SK-N-SH treated with all-trans-retinoic acid at 6 μM for 48 hours (cell line): ENCODE measurements around the gene MPDU1.

Source experiments
- ATAC-seq: fragments of 200-7000 bp; cut with Tn5 transposase; 3 replicates; pipeline ENCODE4 v1.9.1; 2020; ENCODE audit warnings: mild to moderate bottlenecking, moderate library complexity
- ARNTL ChIP-seq: fragments of 450-650 bp; formaldehyde crosslinking; IDR thresholded peaks from 2 replicates; pipeline ENCODE4 v1.5.0; 2020; ENCODE audit warnings: low read depth, mild to moderate bottlenecking, moderate library complexity, borderline replicate concordance
- BACH2 ChIP-seq: fragments of 250-450 bp; sonication (Bioruptor Pico); IDR thresholded peaks from 2 replicates; pipeline ENCODE4 v1.9.0; 2021; ENCODE audit warnings: mild to moderate bottlenecking, borderline replicate concordance
- CSDC2 ChIP-seq: fragments of 250-450 bp; sonication (Bioruptor Pico); IDR thresholded peaks from 2 replicates; pipeline ENCODE4 v1.5.0; 2020; ENCODE audit warnings: mild to moderate bottlenecking, moderate library complexity
- ESRRG ChIP-seq: fragments of 250-450 bp; sonication (Bioruptor Pico); IDR thresholded peaks from 2 replicates; pipeline ENCODE4 v1.6.1; 2021; ENCODE audit warnings: mild to moderate bottlenecking
- GLIS3 ChIP-seq: fragments of 250-450 bp; sonication (Bioruptor Pico); IDR thresholded peaks from 2 replicates; pipeline ENCODE4 v1.5.0; 2020; ENCODE audit warnings: mild to moderate bottlenecking, moderate library complexity
- ISL1 ChIP-seq: fragments of 250-450 bp; sonication (Bioruptor Pico); IDR thresholded peaks from 2 replicates; pipeline ENCODE4 v2.1.2; 2022; ENCODE audit warnings: mild to moderate bottlenecking, moderate library complexity
- OSR1 ChIP-seq: fragments of 250-450 bp; sonication (Bioruptor Pico); IDR thresholded peaks from 2 replicates; pipeline ENCODE4 v1.8.0; 2022; ENCODE audit warnings: moderate library complexity, mild to moderate bottlenecking, inconsistent platforms
- PATZ1 ChIP-seq: fragments of 250-450 bp; sonication (Bioruptor Pico); IDR thresholded peaks from 2 replicates; pipeline ENCODE4 v1.8.0; 2020; ENCODE audit warnings: mild to moderate bottlenecking, moderate library complexity, borderline replicate concordance
- POU6F1 ChIP-seq: fragments of 250-450 bp; sonication (Bioruptor Pico); IDR thresholded peaks from 2 replicates; pipeline ENCODE4 v1.8.0; 2021; ENCODE audit warnings: low read depth, mild to moderate bottlenecking, moderate library complexity, borderline replicate concordance
- PPARA ChIP-seq: fragments of 250-450 bp; sonication (Bioruptor Pico); IDR thresholded peaks from 2 replicates; pipeline ENCODE4 v1.5.0; 2020; ENCODE audit warnings: mild to moderate bottlenecking, borderline replicate concordance
- RARB ChIP-seq: fragments of 250-450 bp; sonication (Bioruptor Pico); IDR thresholded peaks from 2 replicates; pipeline ENCODE4 v1.8.0; 2021; ENCODE audit warnings: mild to moderate bottlenecking, moderate library complexity
- SNAI2 ChIP-seq: fragments of 250-450 bp; sonication (Bioruptor Pico); IDR thresholded peaks from 2 replicates; pipeline ENCODE4 v1.5.0; 2020; ENCODE audit warnings: mild to moderate bottlenecking, moderate library complexity
- TCF4 ChIP-seq: fragments of 250-450 bp; sonication (Bioruptor Pico); IDR thresholded peaks from 2 replicates; pipeline ENCODE4 v1.8.0; 2021; ENCODE audit warnings: mild to moderate bottlenecking, moderate library complexity, borderline replicate concordance
- TOX ChIP-seq: fragments of 250-450 bp; sonication (Bioruptor Pico); IDR thresholded peaks from 2 replicates; pipeline ENCODE4 v1.8.0; 2021; ENCODE audit warnings: mild to moderate bottlenecking, moderate library complexity, borderline replicate concordance
- TSHZ2 ChIP-seq: fragments of 250-450 bp; sonication (Bioruptor Pico); IDR thresholded peaks from 2 replicates; pipeline ENCODE4 v1.5.0; 2020; ENCODE audit warnings: mild to moderate bottlenecking, moderate library complexity
- ZC3H10 ChIP-seq: fragments of 250-450 bp; sonication (Bioruptor Pico); IDR thresholded peaks from 2 replicates; pipeline ENCODE4 v1.5.1; 2021; ENCODE audit warnings: mild to moderate bottlenecking, moderate library complexity
- ZFP3 ChIP-seq: fragments of 250-450 bp; sonication (Bioruptor Pico); IDR thresholded peaks from 2 replicates; pipeline ENCODE4 v1.5.0; 2020; ENCODE audit warnings: mild to moderate bottlenecking, moderate library complexity
- ZFP30 ChIP-seq: fragments of 450-650 bp; formaldehyde crosslinking; IDR thresholded peaks from 2 replicates; pipeline ENCODE4 v1.5.0; 2022; ENCODE audit warnings: mild to moderate bottlenecking, moderate library complexity
- ZNF70 ChIP-seq: fragments of 450-650 bp; formaldehyde crosslinking; IDR thresholded peaks from 2 replicates; pipeline ENCODE4 v1.5.0; 2020; ENCODE audit warnings: mild to moderate bottlenecking, moderate library complexity
- ZNF8 ChIP-seq: fragments of 450-650 bp; formaldehyde crosslinking; IDR thresholded peaks from 2 replicates; pipeline ENCODE4 v1.5.0; 2020; ENCODE audit warnings: mild to moderate bottlenecking, moderate library complexity
- TF ChIP-seq, protein P1 (sequence below): fragments of 250-450 bp; sonication (Bioruptor Pico); IDR thresholded peaks from 2 replicates; pipeline ENCODE4 v1.5.1; 2021; ENCODE audit warnings: mild to moderate bottlenecking, moderate library complexity

The MPDU1 gene

GRCh38 chr17:7544911-7545310, 38.7 kb upstream of the MPDU1 start:
- no peak for ATAC-seq
- TF ChIP-seq GLIS3 = no peak

DNA sequence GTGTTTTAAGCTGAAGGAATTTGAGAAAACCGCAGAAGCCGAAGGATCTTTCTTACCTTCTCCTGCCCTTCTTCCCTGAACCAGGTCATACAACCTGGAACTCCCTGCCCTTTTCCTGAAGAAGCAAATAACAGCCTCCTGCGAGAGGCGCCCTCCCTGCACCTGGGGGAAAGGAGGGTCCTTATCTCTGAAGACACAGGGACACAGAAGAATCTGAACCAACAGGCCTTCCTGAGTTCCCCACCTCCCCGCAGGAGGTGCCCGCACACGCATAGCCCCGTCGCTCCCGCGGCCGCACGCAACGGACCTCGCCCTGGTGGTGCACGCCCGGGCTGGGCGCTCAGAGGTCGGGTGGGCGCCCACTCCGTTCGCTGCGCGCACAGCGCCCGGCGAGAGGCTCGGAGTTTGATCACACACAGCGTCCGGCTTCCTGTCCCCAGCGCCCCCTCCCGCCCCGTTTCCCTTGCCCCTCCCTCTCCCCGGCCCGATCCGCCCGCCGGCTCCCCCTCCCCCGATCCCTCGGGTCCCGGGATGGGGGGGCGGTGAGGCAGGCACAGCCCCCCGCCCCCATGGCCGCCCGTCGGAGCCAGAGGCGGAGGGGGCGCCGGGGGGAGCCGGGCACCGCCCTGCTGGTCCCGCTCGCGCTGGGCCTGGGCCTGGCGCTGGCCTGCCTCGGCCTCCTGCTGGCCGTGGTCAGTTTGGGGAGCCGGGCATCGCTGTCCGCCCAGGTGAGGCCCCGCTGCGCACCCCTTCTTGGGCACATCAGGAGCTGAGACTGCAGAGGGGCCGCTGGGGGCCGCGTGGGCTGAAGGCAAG, 34.9 kb upstream of the MPDU1 start, which contains the start of gene TNFSF12:
TNFSF12 (plus strand) TSS at position 474 of the 816 bp plus-strand sequence; CDS start at position 570, 96 bp downstream.
- peak; percentile 87 for ATAC-seq
- TF ChIP-seq ZNF8 = no peak
- TF ChIP-seq OSR1 = no peak
- TF ChIP-seq RARB = no peak
- no peak for TF ChIP-seq PATZ1 (CRISPR knock-in tag)
- TF ChIP-seq ISL1 = no peak
- TF ChIP-seq TCF4 (CRISPR knock-in tag) = no peak
- no peak for TF ChIP-seq TSHZ2 (CRISPR knock-in tag)
- no peak for TF ChIP-seq SNAI2
- no peak for TF ChIP-seq ZFP30 (CRISPR knock-in tag)
- TF ChIP-seq ZNF70 = no peak
- no peak for TF ChIP-seq ZFP3 (CRISPR knock-in tag)
- no peak for TF ChIP-seq PPARA (CRISPR knock-in tag)
- no peak for TF ChIP-seq CSDC2 (CRISPR knock-in tag)
- TF ChIP-seq TOX = no peak
- TF ChIP-seq BACH2 = no peak

DNA sequence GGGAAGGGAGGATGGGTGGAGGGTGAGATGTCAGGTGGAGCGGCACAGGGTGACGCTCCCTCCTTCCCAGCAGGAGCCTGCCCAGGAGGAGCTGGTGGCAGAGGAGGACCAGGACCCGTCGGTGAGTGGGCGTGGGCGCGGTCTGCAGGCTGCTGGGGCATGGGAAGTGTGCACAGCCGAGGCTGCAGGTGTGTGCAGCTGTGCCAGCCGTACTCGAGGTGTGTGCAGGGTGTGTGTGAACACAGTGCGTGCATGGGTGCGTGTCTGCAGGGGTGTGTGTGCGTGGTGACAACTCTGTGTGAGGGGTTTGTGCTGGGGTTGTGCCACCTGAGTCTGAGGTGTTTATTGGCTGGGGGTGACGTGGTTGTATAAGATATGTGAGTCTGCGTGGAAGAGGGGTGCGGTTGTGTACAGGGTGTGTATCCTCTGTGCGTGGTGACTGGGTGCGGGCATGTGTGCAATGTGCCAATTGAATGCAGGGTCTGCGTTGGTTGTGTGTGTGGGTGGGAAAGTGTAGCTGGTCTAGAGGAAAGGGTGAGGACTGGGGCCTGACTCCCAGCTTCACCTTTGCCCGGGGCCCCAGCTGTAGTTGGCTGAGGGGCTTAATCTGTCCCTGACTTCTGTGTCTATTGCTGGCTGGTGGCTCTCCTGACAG, 34.1 kb upstream of the MPDU1 start:
- TF ChIP-seq ZNF8 = no peak
- no peak for TF ChIP-seq ESRRG (CRISPR knock-in tag)
- TF ChIP-seq, protein P1, sequence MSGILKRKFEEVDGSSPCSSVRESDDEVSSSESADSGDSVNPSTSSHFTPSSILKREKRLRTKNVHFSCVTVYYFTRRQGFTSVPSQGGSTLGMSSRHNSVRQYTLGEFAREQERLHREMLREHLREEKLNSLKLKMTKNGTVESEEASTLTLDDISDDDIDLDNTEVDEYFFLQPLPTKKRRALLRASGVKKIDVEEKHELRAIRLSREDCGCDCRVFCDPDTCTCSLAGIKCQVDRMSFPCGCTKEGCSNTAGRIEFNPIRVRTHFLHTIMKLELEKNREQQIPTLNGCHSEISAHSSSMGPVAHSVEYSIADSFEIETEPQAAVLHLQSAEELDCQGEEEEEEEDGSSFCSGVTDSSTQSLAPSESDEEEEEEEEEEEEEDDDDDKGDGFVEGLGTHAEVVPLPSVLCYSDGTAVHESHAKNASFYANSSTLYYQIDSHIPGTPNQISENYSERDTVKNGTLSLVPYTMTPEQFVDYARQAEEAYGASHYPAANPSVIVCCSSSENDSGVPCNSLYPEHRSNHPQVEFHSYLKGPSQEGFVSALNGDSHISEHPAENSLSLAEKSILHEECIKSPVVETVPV (CRISPR knock-in tag) = no peak
- no peak for TF ChIP-seq POU6F1 (CRISPR knock-in tag)
- no peak for TF ChIP-seq ZNF70
- no peak for TF ChIP-seq TSHZ2 (CRISPR knock-in tag)
- TF ChIP-seq GLIS3 = no peak
- TF ChIP-seq ZC3H10 = no peak
- no peak for TF ChIP-seq ISL1
- no peak for TF ChIP-seq PPARA (CRISPR knock-in tag)
- no peak for TF ChIP-seq PATZ1 (CRISPR knock-in tag)
- no peak for TF ChIP-seq OSR1
- no peak for TF ChIP-seq ZFP3 (CRISPR knock-in tag)
- TF ChIP-seq SNAI2 = no peak
- no peak for TF ChIP-seq ARNTL (CRISPR knock-in tag)
- TF ChIP-seq CSDC2 (CRISPR knock-in tag) = no peak
- TF ChIP-seq ZFP30 (CRISPR knock-in tag) = no peak
- no peak for TF ChIP-seq TOX
- TF ChIP-seq RARB = no peak
- TF ChIP-seq, all 23 proteins: peak for 0
- peak; percentile 67 for ATAC-seq
